Ammon's horn (tissue), 1 donor: ENCODE measurements around the gene MAP6D1.
"Not testable (repeated sequence)": the region's sequence is repeated elsewhere in the genome, so short reads cannot be mapped to it uniquely, and the experiment has no call there.

Source experiments
- DNase-seq: peaks from one replicate; pipeline ENCODE4 v3.0.0-alpha.2; 2016; ENCODE audit warnings: low spot score

Gene MAP6D1

GRCh38 chr3:183799461-183799860, 25.9 kb downstream of the MAP6D1 start:
- DNase-seq: no peak

- no peak for DNase-seq
Observed at GRCh38 chr3:183797996-183798395, 27.4 kb downstream of the MAP6D1 start.

GRCh38 chr3:183796372-183796771, 29.0 kb downstream of the MAP6D1 start:
- DNase-seq: no peak

- no peak for DNase-seq
Observed at GRCh38 chr3:183794452-183794851, 30.9 kb downstream of the MAP6D1 start.

- no peak for DNase-seq
Observed at GRCh38 chr3:183792976-183793375, 32.4 kb downstream of the MAP6D1 start.

- DNase-seq: no peak
Observed at GRCh38 chr3:183790700-183791099, 34.7 kb downstream of the MAP6D1 start.

GRCh38 chr3:183789826-183790225, 35.6 kb downstream of the MAP6D1 start:
- DNase-seq: no peak

- DNase-seq: not testable (repeated sequence)
Observed at GRCh38 chr3:183784503-183784902, 40.9 kb downstream of the MAP6D1 start.

GRCh38 chr3:183782576-183783276, 42.7 kb downstream of the MAP6D1 start:
- no peak for DNase-seq

GRCh38 chr3:183781246-183781645, 44.1 kb downstream of the MAP6D1 start:
- peak; percentile 45 for DNase-seq

- DNase-seq: no peak
Observed at GRCh38 chr3:183779896-183780465, 45.4 kb downstream of the MAP6D1 start.

- no peak for DNase-seq
Observed at GRCh38 chr3:183777016-183777618, 48.3 kb downstream of the MAP6D1 start.

GRCh38 chr3:183776451-183776850, 48.9 kb downstream of the MAP6D1 start:
- not testable (repeated sequence) for DNase-seq

- peak; percentile 59 for DNase-seq
Observed at GRCh38 chr3:183775781-183776180, 49.6 kb downstream of the MAP6D1 start.

GRCh38 chr3:183774631-183775030, 50.7 kb downstream of the MAP6D1 start:
- DNase-seq: no peak

- no peak for DNase-seq
Observed at GRCh38 chr3:183769453-183769852, 55.9 kb downstream of the MAP6D1 start.

GRCh38 chr3:183768114-183768513, 57.3 kb downstream of the MAP6D1 start:
- DNase-seq: no peak

- peak; percentile 90 for DNase-seq
Observed at GRCh38 chr3:183766745-183767606, 58.4 kb downstream of the MAP6D1 start.

- DNase-seq: no peak
Observed at GRCh38 chr3:183766107-183766506, 59.3 kb downstream of the MAP6D1 start.
